GM06990 (cell line): ENCODE measurements around the gene YBEY.

ENCODE experiments used
- DNase-seq: peaks from one replicate; pipeline ENCODE4 v3.0.0-alpha.2; 2011; ENCODE audit not compliant: insufficient read length; ENCODE audit errors: extremely low read depth
- H3K27me3 ChIP-seq: replicated peaks from 2 replicates; pipeline ENCODE4 v1.6.0; 2011; ENCODE audit warnings: low read length; ENCODE audit not compliant: control insufficient read depth, insufficient read depth
- H3K36me3 ChIP-seq: 2 replicates; pipeline ENCODE4 v1.5.1; 2011; ENCODE audit warnings: low read length; ENCODE audit not compliant: control insufficient read depth, insufficient read depth
- H3K4me3 ChIP-seq: replicated peaks from 2 replicates; pipeline ENCODE4 v1.5.1; 2011; ENCODE audit warnings: low read depth, mild to moderate bottlenecking, control low read depth, low read length
- TF ChIP-seq, protein P1 (sequence below): IDR thresholded peaks from 2 replicates; pipeline ENCODE4 v1.5.1; 2011; ENCODE audit warnings: low read length, control low read depth, mild to moderate bottlenecking, inconsistent platforms; ENCODE audit not compliant: insufficient read depth, poor library complexity, severe bottlenecking

YBEY gene

GRCh38 chr21:46325073-46325912, 39.2 kb downstream of the YBEY start:
- DNase-seq = peak; percentile 63
- peak overlapping the region; percentile 69 for H3K4me3 ChIP-seq
- peaks cover 6% of the 10 kb centered on the region for H3K36me3 ChIP-seq
- TF ChIP-seq, protein P1, sequence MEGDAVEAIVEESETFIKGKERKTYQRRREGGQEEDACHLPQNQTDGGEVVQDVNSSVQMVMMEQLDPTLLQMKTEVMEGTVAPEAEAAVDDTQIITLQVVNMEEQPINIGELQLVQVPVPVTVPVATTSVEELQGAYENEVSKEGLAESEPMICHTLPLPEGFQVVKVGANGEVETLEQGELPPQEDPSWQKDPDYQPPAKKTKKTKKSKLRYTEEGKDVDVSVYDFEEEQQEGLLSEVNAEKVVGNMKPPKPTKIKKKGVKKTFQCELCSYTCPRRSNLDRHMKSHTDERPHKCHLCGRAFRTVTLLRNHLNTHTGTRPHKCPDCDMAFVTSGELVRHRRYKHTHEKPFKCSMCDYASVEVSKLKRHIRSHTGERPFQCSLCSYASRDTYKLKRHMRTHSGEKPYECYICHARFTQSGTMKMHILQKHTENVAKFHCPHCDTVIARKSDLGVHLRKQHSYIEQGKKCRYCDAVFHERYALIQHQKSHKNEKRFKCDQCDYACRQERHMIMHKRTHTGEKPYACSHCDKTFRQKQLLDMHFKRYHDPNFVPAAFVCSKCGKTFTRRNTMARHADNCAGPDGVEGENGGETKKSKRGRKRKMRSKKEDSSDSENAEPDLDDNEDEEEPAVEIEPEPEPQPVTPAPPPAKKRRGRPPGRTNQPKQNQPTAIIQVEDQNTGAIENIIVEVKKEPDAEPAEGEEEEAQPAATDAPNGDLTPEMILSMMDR = peak; percentile 33
- H3K27me3 ChIP-seq = no peaks in the 10 kb centered on the region

DNA sequence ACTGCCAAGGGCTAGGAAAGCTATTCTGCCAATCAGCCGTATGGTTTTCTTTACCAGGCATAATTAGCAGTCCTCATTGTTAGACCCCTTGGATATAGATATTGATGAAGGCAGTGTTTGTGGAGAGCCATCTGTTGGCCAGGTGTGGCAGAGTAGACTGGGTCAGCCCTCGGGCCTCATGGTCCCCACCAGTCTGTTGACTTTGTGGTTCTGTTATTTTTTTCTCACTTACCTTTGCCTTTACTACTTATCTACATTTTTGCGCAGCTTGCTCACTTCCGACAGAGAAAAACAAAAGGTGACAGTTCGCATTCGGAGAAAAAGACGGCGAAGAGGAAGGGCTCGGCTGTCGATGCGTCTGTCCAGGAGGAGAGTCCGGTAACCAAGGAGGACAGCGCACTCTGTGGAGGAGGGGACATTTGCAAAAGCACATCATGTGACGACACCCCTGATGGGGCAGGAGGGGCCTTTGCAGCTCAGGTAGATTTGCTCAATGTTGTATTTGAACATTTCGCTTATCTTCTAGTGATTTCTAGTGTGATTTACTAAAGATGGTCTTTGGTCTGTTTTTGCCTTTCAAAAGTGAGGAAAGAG, 40.1 kb downstream of the YBEY start:
- DNase-seq = no peak
- H3K27me3 ChIP-seq = no peaks in the 10 kb centered on the region
- H3K4me3 ChIP-seq = no peak overlapping the region
- TF ChIP-seq, protein P1 = peak; percentile 16
- peaks cover 6% of the 10 kb centered on the region for H3K36me3 ChIP-seq

DNA sequence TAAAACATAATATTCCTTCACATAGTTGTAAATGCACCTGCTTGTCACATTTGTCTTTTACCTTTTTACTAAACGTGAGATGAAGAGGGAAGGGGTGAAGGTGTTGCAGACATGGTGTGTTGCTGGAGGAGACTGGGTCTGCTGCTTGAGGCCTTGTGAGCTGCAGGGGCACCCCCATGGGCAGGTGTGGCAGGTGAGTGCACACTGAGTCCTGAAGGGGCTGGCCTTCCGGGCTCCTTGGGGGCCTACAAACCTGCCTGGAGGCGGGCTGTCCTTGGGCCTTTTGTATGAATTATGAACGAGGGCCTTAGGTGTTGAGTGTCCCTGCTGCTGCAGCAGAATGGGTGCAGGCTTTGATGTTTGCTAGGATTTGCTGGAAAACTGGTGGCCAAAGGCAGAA, 41.6 kb downstream of the YBEY start:
- DNase-seq = no peak
- Histone ChIP-seq H3K36me3 (peaks cover 6% of the 10 kb centered on the region), H3K4me3 (no peak overlapping the region), H3K27me3 (no peaks in the 10 kb centered on the region)
- TF ChIP-seq, protein P1 = no peak

- TF ChIP-seq, protein P1 = no peak
- H3K36me3 ChIP-seq = peaks cover 6% of the 10 kb centered on the region
- DNase-seq = no peak
- no peak overlapping the region for H3K4me3 ChIP-seq
- no peaks in the 10 kb centered on the region for H3K27me3 ChIP-seq
These were observed 42.0 kb downstream of the YBEY start for GRCh38 chr21:46328151-46328550.

DNA sequence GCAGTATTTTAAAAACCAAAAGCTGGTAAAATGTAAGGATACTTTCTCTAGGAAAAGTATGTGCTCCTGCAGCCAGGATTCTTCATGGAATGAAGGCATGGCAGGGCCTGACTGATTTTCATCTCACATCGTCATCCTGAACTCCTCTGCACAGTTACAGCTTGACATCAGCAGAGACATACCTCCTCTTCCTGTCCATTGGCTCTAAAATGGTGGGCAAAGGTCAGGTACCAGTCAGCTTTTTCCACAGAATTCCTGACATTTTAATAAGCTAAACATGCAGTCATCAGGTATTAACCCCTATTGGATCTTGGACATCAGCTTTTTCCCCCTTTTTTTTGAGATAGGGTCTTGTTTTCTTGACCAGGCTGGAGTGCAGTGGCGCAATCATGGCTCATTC, 43.7 kb downstream of the YBEY start:
- Histone ChIP-seq H3K4me3 (no peak overlapping the region), H3K36me3 (peaks cover 11% of the 10 kb centered on the region), H3K27me3 (no peaks in the 10 kb centered on the region)
- no peak for DNase-seq
- TF ChIP-seq, protein P1 = no peak
